Activated CD4-positive, alpha-beta T cell treated with anti-CD3 and anti-CD28 coated beads, Interleukin-2, amount 50 U/mL, for 4 hours (primary cell): ENCODE results near the gene RAB36.

ENCODE experiments used
- DNase-seq, 2 experiments: peaks; one replicate each; pipeline ENCODE4 v3.0.0-alpha.2; 2020

Gene RAB36

DNA sequence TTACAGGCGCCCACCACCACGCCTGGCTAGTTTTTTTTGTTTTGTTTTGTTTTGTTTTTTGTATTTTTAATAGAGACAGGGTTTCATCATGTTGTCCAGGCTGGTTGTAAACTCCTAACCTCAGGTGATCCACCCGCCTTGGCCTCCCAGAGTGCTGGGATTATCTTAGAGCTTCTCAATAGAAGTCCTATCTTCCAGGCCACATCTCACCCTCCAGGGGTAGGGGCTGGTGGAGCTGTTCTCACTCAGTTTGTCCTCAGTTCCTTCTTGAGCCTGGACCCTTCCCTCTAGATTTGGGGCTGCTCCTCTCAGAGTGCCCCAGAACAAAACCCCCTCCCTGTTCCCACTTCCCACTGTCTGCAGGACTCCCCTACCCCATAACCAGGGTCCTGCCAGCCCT is 66.3 kb downstream of the RAB36 start:
- no peak for DNase-seq

GRCh38 chr22:23212061-23213021 is 67.1 kb downstream of the RAB36 start:
- no peak for DNase-seq

DNA sequence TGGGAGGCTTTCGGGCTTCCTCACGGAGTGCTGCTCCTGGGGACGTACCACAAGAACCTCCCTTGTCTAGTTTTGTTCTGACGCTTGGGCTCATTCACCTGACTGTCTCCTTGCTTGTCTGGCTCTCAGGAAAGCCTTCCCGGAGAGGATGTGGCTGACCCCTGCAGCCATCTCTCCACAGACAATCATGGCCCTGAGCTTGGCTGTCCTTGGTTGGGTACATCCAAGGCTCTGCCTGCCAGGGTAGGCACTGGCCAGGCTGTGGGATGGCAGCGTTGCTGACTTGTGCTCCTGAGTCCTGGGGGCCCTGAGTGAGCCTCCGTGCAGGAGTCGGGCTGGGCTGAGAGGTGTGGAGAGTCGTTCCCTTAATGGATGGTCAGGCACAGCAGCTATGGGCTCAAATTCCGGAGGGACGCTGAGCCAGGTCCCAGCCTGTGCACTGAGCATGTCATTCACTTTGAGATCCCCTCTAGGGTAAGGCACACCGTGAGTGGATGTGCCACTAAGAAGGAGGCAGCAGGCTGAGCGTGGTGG is 67.8 kb downstream of the RAB36 start:
- DNase-seq: no peak

- DNase-seq: no peak
Observed at GRCh38 chr22:23213581-23214334, 68.5 kb downstream of the RAB36 start.
